Measurements from ENCODE around the gene CHST9.
"Not testable (repeated sequence)": the region's sequence is repeated elsewhere in the genome, so short reads cannot be mapped to it uniquely, and the experiment has no call there.

CHST9 gene, protein sequence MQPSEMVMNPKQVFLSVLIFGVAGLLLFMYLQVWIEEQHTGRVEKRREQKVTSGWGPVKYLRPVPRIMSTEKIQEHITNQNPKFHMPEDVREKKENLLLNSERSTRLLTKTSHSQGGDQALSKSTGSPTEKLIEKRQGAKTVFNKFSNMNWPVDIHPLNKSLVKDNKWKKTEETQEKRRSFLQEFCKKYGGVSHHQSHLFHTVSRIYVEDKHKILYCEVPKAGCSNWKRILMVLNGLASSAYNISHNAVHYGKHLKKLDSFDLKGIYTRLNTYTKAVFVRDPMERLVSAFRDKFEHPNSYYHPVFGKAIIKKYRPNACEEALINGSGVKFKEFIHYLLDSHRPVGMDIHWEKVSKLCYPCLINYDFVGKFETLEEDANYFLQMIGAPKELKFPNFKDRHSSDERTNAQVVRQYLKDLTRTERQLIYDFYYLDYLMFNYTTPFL

DNA sequence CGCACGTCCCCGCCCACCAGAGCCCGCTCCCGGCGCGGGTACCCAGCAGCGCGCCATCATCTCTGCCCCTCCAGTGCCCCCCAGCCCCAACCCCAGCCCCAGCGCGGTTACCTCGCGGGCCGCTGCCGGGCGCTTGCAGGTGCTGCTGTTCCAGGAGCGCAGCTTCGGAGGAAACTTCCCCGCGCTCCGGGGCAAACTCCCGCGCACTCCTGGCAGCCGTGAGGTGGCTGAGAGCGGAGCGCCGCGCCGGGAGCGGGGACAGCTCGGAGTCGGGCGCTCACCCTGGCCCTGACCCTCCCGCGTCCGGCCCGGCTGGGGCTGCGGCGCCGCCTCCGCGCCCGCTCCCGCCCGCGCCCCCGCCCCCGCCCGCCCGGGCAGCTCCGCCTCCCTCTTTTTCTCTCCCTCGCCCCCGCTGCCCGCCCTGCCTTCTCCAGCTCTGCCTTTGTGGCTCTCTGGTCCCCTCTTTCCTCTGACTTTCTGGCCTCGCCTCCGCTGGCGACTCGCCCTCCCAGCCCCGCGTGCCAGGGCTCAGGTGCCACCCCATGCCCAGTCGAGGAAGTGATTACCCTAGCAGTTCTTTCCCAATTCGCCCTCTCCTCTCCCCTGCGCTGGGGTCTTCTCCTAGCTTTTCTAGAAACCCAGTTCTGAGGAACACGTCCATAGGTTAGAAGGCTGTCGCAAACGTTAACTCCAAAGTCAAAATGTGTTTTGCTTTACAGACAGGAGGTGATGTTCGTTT, at the start of gene CHST9:
Gene CHST9 (minus strand): TSS at position 284 of the 739 bp plus-strand sequence. CDS start 42,499 bp downstream, outside the sequence.
- DNase-seq = no peak

DNA sequence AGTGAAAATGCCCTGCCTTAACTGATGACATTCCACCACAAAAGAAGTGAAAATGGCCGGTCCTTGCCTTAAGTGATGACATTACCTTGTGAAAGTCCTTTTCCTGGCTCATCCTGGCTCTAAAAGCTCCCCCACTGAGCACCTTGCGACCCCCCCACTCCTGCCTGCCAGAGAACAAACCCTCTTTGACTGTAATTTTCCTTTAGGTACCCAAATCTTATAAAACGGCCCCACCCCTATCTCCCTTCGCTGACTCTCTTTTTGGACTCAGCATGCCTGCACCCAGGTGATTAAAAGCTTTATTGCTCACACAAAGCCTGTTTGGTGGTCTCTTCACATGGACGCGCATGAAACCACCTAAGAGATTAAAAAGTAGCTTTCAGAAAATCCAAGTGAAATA, 47.2 kb upstream of the CHST9 start:
- not testable (repeated sequence) for DNase-seq

DNA sequence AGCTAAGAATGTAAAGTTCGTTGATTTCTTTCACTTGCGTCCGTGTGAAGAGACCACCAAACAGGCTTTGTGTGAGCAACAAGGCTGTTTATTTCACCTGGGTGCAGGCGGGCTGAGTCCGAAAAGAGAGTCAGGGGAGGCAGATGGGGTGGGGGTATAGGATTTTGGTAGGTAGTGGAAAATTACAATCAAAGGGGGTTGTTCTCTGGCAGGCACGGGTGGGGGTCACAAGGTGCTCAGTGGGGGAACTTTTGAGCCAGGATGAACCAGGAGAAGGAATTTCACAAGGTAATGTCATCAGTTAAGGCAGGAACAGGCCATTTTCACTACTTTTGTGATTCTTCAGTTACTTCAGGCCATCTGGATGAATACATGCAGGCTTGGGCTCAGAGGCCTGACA, 46.6 kb upstream of the CHST9 start:
- not testable (repeated sequence) for DNase-seq

DNA sequence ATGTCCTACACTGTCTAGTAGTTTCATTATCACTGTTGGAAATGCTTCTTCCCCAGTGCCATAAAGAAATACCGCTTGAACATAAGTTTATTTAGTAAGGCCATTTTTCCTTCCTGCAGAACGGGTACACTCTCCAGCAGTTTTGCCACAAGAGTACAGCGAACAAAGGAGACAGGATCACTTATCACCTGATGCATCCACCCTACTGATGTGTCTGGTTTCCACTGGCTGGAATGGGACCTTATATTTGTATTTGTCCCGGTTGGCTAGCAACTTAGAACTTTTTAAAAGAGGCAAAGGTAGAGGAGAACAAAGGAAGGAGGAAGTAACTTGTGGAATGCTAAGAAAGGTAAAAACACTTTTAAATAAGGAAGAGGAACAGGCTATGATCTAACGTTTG, 46.1 kb upstream of the CHST9 start:
- not testable (repeated sequence) for DNase-seq

DNA sequence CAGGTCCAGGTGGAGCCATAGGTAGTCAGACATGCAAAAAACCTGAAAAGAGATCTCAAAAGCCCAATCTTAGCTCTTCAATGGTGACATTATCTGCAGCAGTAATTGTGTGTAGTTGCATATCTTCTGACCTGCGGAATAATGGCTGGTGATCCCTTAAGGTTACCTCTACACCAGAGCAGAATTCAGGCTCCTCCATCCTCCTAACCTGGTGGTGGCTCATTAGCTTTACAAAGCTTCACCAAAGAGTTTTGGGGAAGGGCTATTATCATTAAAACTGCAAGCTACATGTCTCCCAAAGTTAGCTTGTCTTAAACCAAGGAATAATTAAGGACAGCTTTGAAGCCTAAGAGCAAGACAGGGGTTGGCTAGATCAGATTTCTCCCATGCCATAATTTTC, 42.6 kb upstream of the CHST9 start:
- DNase-seq = no peak

DNA sequence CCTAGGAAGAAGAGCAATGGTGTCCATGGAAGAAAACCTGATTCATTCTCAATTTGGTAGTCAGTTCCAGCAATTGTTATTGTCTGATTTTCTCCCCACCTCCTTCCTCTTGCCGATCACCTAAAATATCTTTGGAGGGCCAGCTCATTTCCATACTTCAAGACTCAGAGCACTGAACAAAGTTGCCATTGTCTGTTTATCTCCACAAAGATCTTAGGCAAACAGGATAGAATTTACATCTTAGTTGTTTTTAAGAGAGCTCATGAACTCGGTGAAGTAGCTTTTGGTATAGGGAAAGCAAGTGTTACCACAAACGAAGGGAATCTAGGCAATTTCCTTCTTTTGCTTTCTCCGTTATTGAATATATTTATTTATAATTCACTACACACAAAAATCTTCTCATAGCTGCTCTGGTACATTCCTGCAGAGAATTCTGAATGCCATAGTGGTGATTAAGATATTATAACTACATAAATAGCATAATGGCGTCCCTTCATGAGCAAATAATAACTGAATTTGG, 41.5 kb upstream of the CHST9 start:
- no peak for DNase-seq

DNA sequence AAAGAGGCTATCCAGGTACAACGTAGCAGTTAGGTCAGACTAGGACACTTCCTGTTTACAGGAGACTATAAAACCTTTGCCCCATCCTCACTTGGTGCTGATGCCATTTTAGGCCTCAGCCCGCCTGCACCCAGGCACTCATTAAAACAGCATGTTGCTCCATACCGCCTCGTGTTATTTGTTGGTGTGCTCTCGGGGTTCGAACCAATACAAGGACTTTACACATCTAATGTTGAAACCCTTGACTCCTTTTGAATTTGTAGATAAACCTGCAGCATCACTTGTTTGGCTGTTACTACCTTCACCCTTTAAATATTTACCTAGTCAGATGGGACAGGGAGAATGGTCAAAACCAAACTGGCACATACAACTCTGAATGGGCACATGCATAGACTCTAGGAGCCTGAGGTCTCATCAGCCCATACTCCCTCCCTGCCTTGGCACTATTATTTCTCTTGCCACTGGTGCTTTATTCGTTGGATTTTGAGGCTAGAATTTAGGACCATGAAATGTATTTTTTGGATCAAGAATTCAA, 40.9 kb upstream of the CHST9 start:
- DNase-seq = no peak

DNA sequence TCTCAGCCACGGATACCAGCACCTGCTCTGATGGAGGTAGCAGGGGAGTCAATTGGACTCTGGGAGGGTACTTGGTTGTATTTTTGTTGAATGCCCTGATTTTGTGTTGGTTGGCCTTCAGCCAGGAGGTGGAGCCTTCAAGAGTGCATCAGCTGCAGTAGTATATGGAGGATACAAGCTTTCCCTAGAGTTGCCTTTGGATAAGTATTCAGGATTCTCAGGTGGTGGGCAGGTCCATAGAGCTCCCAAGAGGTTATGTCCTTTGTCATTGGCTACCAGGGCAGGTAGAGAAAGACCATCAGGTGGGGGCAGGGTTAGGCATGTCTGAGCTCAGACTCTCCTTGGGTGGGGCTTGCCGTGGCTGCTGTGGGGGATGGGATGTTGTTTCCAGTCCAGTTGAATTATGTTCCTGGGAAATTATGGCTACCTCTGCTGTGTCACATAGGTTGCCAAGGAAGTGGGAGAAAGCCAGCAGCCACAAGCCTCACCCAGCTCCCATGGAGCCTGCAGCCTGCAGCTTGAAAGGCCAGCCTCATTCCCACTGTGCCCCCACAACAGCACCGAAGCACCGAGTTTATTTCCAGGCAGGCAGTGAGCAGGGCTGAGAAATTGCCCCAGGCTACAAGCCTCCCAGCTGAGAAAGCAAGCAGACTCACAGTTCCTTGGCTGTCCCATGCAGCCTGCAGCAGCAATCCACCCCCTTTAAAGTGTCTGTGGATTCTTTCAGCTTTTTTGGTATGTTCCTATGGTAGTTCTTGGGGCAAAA, 38.6 kb upstream of the CHST9 start:
- DNase-seq = no peak

DNA sequence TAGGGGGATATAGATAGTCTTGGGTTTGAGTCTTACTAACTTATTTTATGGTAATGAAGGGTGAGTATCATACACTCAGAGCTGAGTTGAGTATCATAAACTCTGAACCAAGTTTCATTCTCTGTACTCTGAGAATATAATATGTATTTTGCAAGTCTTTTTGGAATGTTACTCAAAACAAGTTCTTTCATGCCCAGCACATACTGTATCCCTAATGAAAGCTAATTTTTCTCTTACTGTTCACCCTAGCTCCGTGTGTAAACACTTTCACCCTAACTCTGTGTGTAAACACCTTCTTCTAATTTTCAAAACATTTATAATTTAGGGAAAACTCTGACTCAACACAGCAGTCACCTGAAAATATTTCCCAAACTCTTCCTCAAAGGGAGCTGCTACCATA, 29.7 kb upstream of the CHST9 start:
- DNase-seq = no peak

DNA sequence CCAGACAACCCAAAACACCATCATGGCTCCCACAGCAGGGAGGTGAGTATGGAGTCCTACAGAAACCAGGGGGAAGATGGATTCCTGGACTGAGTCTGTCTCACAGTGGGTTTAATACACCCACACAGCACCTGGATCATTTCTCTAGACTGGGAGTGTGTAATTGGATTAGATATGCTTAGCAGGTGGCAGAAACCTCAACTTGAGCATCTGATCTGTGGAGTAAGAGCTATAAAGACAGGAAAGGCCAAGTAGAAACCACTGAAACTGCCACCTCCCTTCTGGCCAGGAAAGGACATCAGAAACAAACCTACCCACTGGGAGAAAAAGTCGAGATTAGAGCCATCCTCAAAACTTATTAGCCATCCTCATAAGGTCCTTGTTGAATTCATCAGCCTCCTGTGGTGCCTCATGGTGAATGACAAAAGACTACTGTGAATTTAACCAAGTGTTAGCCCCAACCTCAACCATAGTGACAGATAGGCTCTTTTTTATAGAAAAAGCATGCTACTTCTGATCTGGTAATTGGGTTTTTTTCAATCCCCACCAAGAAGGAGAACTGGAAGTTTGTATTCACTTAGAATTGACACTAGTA, 28.1 kb upstream of the CHST9 start:
- no peak for DNase-seq

DNA sequence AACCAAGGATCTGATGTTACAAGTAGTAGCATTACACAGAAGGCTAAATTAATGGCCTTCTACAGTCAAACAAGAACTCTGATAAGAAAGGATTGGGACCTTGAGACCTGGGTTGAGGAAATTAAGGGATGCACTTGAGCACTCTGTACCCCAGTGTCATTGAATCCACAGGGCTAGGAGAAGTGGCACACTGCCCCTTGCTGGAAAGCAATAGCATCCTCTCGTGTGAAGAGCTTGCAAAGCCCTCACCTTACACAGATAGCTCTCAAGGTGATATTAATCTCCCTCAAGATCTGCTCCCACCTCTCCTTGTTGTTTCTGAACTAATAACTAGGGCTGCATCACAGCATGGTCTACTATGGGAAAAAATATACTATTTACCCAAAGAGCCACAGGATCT, 26.5 kb upstream of the CHST9 start:
- DNase-seq = no peak

DNA sequence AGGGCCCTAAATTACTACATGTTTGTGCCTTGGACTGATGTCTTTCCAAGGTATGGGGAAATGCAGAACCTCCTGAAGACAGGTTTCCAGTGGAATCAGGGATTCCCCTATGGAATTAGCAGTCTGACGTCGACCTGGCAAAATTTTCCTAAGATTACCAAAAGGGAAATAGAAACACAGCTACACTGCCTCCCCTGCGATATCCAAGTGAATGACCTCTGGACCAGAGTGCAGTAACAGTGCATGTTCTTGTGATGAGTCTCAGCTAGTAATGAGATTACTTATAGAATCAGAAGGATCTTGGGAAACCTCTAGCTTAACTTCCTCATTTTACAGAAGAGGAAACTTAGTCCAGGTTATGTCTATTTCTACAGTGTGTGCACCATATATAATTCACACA, 21.3 kb upstream of the CHST9 start:
- peak; percentile 36 for DNase-seq

DNA sequence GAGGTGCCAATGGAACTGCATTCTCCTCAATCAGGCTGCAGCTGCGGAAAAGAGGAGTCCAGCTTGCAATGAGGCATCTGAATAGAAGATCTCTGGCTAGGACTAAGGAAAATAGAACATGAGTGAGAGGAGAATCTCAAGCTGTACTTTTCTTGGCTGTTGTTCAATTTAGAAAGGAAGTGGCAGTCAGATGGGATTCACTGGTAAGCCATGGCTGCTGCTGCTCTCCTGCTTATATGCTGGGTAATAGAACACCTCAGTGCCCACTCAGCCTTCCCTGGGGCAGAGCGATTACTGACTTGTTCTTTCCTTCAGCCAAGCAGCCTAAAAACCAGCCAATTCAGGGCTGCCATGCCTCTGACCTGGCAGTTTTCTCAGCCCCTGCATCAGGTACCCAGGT, 17.6 kb upstream of the CHST9 start:
- DNase-seq = no peak

DNA sequence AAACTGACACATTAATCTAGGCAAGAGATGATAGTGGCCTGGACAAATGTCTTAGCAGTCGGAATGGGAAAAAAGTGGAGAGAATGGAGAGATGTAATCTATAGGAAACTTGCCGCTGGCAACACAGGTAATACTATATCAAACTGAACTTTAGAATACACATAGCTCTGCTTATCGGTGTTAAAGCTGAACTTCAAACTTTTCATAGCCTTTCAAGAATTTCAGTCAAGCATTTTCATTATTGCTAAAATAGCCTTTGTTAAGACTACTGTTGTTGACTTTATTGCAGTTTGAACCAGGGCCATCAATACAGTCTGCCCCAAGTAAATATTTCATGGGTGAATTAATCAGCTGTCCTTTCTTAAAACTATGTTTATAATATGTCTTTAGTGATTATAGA, 12.9 kb upstream of the CHST9 start:
- DNase-seq = no peak

DNA sequence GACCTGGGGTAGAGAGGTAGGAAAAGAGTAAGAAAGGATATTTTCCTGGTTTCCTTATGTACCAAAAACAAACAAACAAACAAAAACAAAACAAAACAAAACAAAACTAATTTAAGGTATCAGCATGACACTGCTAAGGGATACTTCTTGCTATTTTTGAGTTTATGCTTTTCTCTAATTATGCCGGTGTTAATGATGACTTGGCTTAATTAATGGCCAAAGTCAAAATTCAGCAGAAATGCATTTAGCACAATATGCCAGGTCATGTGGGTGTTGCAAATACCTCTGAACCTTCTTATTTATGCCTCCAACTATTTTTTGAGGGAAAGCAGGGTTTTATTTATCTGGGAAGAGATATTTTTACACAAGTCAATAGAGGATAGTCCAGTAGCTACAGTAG, 3.2 kb upstream of the CHST9 start:
- no peak for DNase-seq

DNA sequence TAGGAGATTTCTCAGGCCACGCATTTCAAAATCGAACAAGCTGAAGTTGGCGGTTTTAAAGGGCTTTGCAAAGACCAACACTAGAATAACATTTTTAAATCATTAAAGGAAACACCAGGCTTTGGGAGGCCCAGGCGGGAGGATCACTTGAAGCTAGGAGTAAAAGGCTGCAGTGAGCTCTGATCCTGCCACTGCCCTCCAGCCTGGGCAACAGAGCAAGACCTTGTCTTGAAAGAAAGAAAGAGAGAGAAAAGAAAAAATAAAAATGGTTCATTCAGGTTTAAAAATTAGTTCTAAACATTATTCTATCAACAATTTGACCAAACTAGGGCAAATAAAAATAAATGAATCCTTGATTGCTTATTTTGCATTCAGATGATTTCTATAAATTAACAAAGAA, 789 bp upstream of the CHST9 start:
- DNase-seq = no peak

DNA sequence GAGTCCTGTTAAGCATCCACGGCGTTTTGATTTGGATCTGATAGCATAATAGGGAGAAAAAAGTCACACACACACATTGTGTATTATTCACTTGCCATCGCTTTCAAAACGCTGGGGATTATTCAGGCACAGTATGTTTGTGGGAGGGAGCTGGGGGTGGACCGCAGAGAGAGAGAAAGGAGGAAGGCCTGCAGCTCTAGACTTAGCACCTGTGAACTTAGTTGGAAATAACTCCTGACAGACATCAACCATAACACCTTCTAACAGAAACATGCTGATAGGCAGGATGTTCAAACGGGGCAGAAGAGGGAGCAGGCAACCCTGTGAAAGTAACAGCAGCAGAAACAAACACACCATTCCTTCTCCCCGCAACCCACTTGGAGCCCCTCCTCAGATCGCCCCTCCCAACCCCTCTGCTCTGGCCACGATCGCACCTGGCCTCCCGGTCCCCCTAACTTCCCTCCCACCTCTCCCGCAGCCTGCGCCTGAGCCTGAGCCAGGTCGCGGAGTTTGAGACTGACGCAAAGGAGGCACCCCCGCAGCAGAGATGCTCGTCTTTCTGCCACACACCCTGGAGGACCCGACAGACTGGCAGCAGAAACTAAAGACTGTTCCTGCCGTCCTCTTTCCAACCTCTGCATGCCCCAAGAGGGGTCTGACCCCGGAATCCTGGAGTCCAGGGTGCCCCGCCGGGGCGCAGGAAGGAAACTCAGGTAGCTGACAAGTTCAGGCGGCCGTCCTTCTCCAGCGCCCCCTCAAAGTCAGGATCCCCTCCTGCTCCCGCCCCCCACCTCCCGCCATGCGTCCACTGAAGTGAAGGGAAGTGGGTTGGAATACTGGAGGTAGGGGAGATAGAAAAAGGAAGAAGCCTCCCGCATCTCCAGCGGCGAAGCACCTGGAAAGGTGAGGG, 738 bp downstream of the CHST9 start:
- DNase-seq = no peak

DNA sequence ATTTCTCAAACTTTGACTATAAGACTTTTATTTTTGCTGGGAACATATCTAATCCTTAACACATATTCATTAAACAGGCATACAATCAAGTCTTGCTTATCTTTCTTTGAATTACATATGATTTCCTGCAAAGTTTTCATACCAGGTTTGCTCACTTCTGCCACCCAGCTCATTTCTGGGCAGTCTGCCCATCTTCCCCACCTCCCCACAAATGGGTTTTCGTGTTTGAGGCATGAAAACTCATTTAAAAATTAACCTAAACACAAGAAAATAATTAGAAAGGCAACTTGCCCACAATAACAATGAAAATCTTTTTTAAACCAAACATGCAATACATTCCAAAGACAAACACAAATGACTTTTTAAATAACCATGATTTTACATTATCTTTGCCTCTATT, 3.4 kb downstream of the CHST9 start:
- no peak for DNase-seq

DNA sequence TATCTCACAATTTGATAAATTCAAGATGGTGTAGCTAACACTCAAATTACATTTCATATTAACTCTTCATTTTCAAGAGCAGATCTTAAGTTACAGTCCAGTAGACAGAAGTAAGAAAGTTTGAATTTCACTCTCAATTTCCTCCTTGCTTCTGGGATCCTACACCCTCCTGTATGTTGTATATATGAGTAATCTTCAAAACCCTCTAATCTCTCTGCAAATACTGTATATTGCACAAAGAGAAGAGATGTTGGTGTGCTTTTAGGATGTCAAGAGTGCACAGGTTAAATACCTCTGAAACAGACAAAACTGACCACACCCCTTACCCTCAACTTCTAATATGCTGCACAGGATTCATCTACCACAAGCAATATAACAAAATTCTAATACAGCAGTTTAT, 6.7 kb downstream of the CHST9 start:
- DNase-seq = no peak

DNA sequence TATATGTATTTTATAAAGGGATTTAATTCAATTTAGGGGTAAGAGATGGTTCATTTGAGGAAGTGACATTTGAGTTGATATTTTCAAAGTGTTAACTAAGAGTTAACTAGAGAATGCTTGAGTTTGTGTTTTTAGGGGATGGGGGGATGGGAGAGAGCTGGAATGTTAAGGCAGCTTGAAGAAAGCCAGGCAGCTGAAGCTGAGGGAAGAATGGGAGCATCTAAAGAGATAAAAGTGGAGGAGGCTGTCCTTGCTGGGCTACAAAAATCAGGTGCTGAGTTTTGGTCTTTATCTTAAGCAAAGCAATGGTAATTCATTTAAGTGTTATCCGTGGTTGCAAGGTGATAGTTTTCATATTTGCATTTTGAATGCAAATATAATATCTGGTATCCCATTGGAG, 9.2 kb downstream of the CHST9 start:
- no peak for DNase-seq

DNA sequence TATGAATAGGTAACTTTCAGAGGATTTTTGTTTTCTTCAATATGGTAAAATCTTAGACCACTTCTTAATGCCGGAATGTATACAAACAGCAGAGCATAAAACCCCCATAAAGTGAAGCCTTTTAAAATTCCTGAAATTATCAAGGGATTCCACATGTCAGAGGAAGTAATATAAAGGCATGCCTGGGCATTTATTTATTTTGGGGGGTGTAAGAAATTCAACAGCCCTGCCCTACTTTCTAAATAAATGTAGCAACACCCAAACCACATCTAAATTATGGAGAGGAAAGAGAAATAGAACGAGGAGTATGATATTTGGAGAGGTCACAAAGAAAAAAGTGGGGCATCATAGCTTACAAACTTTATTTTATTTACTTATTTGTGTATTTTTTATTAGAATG, 9.9 kb downstream of the CHST9 start:
- no peak for DNase-seq

DNA sequence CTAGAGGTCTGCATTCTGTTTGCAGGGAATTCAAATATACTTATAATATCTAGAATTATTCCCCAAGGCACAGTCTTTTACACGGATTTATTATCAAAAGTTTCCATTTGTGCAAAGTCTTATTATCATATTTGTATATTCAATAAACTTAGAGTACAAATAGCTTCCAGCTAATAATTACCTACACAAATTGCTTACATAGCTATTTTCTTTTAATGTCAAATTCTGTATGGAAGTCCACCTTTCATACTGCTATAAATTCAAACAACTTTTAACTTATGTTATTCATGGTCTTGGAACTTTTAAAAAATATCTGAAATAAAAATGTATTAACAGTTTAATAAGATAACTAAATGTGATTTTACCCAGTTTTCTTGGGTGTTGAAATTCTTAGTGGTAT, 13.1 kb downstream of the CHST9 start:
- no peak for DNase-seq
